A549 (cell line): Measurements from ENCODE around the gene CFHR4. TPM values are rescaled to one million over a fixed set of nuclear protein-coding genes. Genes with fewer than 3 reads are reported as not detected.
"Not testable (repeated sequence)": the region's sequence is repeated elsewhere in the genome, so short reads cannot be mapped to it uniquely, and the experiment has no call there.

ENCODE experiments used
- ATAC-seq, 2 experiments: fragments of 200-7000 bp in 1 of 2; fragments of >200 bp in 1 of 2; cut with Nextera tagmentation in 1 of 2; cut with Tn5 transposase in 1 of 2; 3 replicates each; pipeline versions ENCODE4 v1.8.0 to v1.9.1; 2018 to 2020; ENCODE audit warnings: mild to moderate bottlenecking in 1 of 2, moderate library complexity in 1 of 2
- CTCF ChIA-PET: fragments of 300-600 bp; sonication (Branson Sonifier 250); formaldehyde crosslinking; extraction: SDS; loops from one replicate; lab custom pipeline; 2021; ENCODE audit warnings: antibody characterized with exemption, inconsistent platforms; lab: Yijun Ruan, JAX
- POLR2A ChIA-PET: fragments of 350-600 bp; formaldehyde crosslinking; extraction: SDS; loops from one replicate; lab custom pipeline; 2021; ENCODE audit warnings: antibody characterized with exemption, inconsistent platforms; lab: Yijun Ruan, JAX
- DNase-seq, 2 experiments: peaks; one replicate each; pipeline versions ENCODE4 v3.0.0 to v3.0.0-alpha.2; 2011 to 2016; ENCODE audit warnings: low read depth in 1 of 2, low spot score in 1 of 2
- FAIRE-seq: peaks from 2 replicates; lab custom pipeline; 2011; peaks lifted over from hg19 to GRCh38; lab: Jason Lieb, UNC
- H3K27ac ChIP-seq, 2 experiments: fragments of >200 bp; sonication (Bioruptor Twin); formaldehyde crosslinking; 3 replicates each; pipeline ENCODE4 v1.5.1; 2016 to 2017
- H3K4me1 ChIP-seq: fragments of >200 bp; sonication (Bioruptor Twin); formaldehyde crosslinking; 3 replicates; pipeline ENCODE4 v1.6.1; 2016
- H3K4me2 ChIP-seq: fragments of >200 bp; sonication (Bioruptor Twin); formaldehyde crosslinking; 3 replicates; pipeline ENCODE4 v1.6.1; 2016
- H3K4me3 ChIP-seq: fragments of >200 bp; sonication (Bioruptor Twin); formaldehyde crosslinking; 3 replicates; pipeline ENCODE4 v1.5.1; 2016
- H3K9me3 ChIP-seq: fragments of >200 bp; sonication (Bioruptor Twin); formaldehyde crosslinking; 3 replicates; pipeline ENCODE4 v1.6.1; 2016
- BHLHE40 ChIP-seq: IDR thresholded peaks from 2 replicates; pipeline ENCODE4 v1.6.1; 2012; ENCODE audit warnings: low read depth, low read length, inconsistent platforms
- CHD4 ChIP-seq: fragments of 200-600 bp; sonication (generic); IDR thresholded peaks from 2 replicates; pipeline ENCODE4 v1.6.1; 2016; ENCODE audit warnings: antibody characterized with exemption, mild to moderate bottlenecking, borderline replicate concordance
- EHF ChIP-seq: fragments of 250-450 bp; sonication (Bioruptor Pico); IDR thresholded peaks from 2 replicates; pipeline ENCODE4 v1.5.0; 2020; ENCODE audit warnings: mild to moderate bottlenecking
- ESRRA ChIP-seq: fragments of 150-350 bp; IDR thresholded peaks from 2 replicates; pipeline ENCODE4 v1.6.1; 2014; ENCODE audit warnings: mild to moderate bottlenecking, low read length, borderline replicate concordance
- GATA3 ChIP-seq: IDR thresholded peaks from 2 replicates; pipeline ENCODE4 v1.6.1; 2012; ENCODE audit warnings: borderline replicate concordance
- HEYL ChIP-seq: fragments of 250-450 bp; sonication (Bioruptor Pico); IDR thresholded peaks from 2 replicates; pipeline ENCODE4 v1.8.0; 2021; ENCODE audit warnings: mild to moderate bottlenecking, moderate library complexity
- HOXA7 ChIP-seq: fragments of 250-450 bp; sonication (Bioruptor Pico); IDR thresholded peaks from 2 replicates; pipeline ENCODE4 v1.5.0; 2020; ENCODE audit warnings: mild to moderate bottlenecking, moderate library complexity
- MYC ChIP-seq: IDR thresholded peaks from 2 replicates; pipeline ENCODE4 v1.6.1; 2012; ENCODE audit warnings: mild to moderate bottlenecking, inconsistent platforms, low read length, improper control_type of control experiment, borderline replicate concordance
- NFE2L2 ChIP-seq: fragments of 150-350 bp; conservative IDR thresholded peaks from 2 replicates; pipeline ENCODE4 v1.6.1; 2014; ENCODE audit warnings: low read length
- POLR2A ChIP-seq: IDR thresholded peaks from 2 replicates; pipeline ENCODE4 v1.6.1; 2012; ENCODE audit warnings: mild to moderate bottlenecking, low read length
- RCOR1 ChIP-seq: fragments of 150-350 bp; IDR thresholded peaks from 2 replicates; pipeline ENCODE4 v1.6.1; 2014; ENCODE audit warnings: antibody characterized with exemption, low read length, low read depth
- TFCP2L1 ChIP-seq: fragments of 250-450 bp; sonication (Bioruptor Pico); IDR thresholded peaks from 2 replicates; pipeline ENCODE4 v1.5.0; 2021; ENCODE audit warnings: mild to moderate bottlenecking
- ZNF302 ChIP-seq: fragments of 250-450 bp; sonication (Bioruptor Pico); IDR thresholded peaks from 2 replicates; pipeline ENCODE4 v1.9.0; 2021; ENCODE audit warnings: inconsistent platforms, mild to moderate bottlenecking, moderate library complexity
- WGBS: methylation state at CpG from one replicate; pipeline ENCODE4 v1.1.6; 2017; ENCODE audit errors: missing lambda C conversion rate; 5-methylcytosine and 5-hydroxymethylcytosine counted together
- polyA plus RNA-seq, 4 experiments: library from polyadenylated mRNA; depleted of rRNA in 3 of 4; stranded (reverse); fragments of >200 nt; fragmentation: RNase III in 1 of 4; extraction: RNeasy Plus Mini Kit Qiagen cat#74134 plus additional on column Dnase treatment in 1 of 4; gene quantifications; 2 replicates in 3 of 4; 3 replicates in 1 of 4; pipeline ENCODE4 v1.2.3, GENCODE V29; 2011 to 2017
- TF ChIP-seq, protein P1 (sequence below): IDR thresholded peaks from 2 replicates; pipeline ENCODE4 v1.6.1; 2012
- TF ChIP-seq, protein P2 (sequence below): IDR thresholded peaks from 2 replicates; pipeline ENCODE4 v1.6.1; 2012; ENCODE audit warnings: low read depth, borderline replicate concordance
- TF ChIP-seq, protein P3 (sequence below): fragments of >200 bp; sonication (Bioruptor Twin); formaldehyde crosslinking; IDR thresholded peaks from 3 replicates; pipeline ENCODE4 v1.5.1; 2016

The CFHR4 gene
- polyA plus RNA-seq, 2 of the 4 experiments (the other 2 are of a cell fraction): not detected

DNA sequence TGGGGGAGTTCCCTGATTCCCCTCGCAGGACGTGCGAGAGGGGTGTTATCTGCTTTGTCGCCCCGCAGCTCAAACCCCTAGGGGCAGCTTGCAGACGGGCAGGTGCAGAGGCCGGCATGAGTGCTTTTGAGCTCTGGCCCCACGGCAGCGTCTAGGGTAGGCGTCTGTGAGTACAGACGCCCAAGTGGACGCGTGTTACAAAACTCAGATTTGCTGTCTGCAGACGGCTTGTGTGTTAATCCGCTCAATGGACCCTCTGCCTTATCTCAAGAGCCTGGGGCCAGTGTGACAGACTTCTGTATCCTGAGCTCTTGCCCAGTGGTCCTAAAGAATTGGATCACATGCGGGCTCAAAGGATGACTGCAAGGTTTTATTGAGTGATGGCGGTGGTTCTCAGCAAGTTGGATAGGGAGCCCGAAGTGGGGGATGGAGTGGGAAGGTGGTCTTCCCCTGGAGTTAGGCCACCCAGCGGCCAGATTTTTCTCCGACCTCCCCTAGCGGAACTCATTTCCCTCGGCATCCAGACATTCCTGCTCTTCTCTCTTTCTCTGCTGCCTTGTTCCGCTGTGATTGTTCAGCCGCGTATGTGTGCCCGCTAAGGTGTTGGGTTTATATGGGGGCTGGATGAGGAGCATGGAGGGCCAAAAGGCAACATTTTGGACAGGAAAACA lies 9.4 kb downstream of the CFHR4 start:
- H3K9me3 ChIP-seq: no peaks in the 10 kb centered on the region
- TF ChIP-seq CHD4: no peak
- TF ChIP-seq TFCP2L1: no peak
- TF ChIP-seq MYC: no peak
- ChIA-PET POLR2A (no interaction called here), CTCF (no interaction called here)
- FAIRE-seq: no peak
- no peak for ATAC-seq
- H3K4me2 ChIP-seq: no peak overlapping the region
- H3K4me3 ChIP-seq: no peak overlapping the region
- no peaks in the 10 kb centered on the region for H3K4me1 ChIP-seq
- DNase-seq: no peak
- 76% methylated on average over 26 of the region's 26 CpGs for WGBS
- no peak overlapping the region for H3K27ac ChIP-seq

DNA sequence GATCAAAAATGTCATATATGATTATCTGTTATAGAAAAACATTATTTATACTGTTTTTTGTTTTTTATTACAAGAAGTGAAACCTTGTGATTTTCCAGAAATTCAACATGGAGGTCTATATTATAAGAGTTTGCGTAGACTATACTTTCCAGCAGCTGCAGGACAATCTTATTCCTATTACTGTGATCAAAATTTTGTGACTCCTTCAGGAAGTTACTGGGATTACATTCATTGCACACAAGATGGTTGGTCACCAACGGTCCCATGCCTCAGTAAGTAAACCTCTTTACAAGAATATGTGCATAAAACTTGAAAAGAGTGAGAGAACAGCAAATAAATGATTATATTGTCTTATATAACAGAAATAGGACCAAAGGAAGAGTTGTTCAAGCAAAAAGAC lies 14.5 kb downstream of the CFHR4 start:
- TF ChIP-seq POLR2A (no peak), EHF (no peak), NFE2L2 (no peak), BHLHE40 (no peak), RCOR1 (no peak)
- TF ChIP-seq, all 56 proteins: peak for 0
- H3K4me1 ChIP-seq: no peaks in the 10 kb centered on the region
- no peak overlapping the region for H3K4me3 ChIP-seq
- 62% methylated on average over 2 of the region's 2 CpGs for WGBS
- no peak overlapping the region for H3K27ac ChIP-seq
- ChIA-PET POLR2A (no interaction called here), CTCF (no interaction called here)
- peak in 1 of 2 experiments; percentile 10 for DNase-seq
- H3K9me3 ChIP-seq: no peaks in the 10 kb centered on the region
- no peak for FAIRE-seq
- ATAC-seq: peak in 1 of 2 experiments; percentile 60; a peak in 3 of 6 replicates
- H3K4me2 ChIP-seq: no peak overlapping the region

DNA sequence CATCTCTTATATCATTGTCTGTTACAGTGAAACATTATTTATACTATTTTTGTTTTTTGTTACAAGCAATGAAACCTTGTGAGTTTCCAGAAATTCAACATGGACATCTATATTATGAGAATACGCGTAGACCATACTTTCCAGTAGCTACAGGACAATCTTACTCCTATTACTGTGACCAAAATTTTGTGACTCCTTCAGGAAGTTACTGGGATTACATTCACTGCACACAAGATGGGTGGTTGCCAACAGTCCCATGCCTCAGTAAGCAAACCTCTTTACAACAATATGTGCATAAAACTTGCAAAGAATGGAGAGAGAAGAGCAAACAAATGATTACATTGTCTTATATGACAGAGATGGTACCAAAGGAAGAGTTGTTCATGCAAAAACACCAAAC lies 22.4 kb downstream of the CFHR4 start:
- WGBS: 96% methylated on average over 2 of the region's 2 CpGs
- no peak for FAIRE-seq

DNA sequence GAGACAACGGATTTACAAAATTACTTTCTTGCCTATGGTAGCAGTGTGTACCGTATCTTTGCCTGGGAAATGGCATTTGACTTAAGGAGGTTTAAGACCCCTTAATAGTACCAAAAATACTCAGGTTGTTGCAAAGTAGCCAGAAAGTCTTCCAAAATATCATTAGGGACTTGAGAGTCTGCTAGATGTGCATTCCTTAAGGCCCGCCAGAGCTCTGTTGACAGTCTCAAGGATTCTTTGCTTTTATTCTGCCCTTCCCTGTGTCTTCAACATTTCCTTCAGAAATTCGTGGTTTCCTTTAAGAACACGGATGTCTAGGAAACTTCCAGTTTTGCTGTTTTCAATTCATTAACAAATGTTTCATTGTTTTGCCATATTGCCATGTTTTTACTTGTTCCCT lies 24.4 kb downstream of the CFHR4 start:
- WGBS: 64% methylated on average over 5 of the region's 5 CpGs
- H3K4me2 ChIP-seq, H3K4me1 ChIP-seq, DNase-seq, H3K27ac ChIP-seq, FAIRE-seq, CTCF ChIA-PET, POLR2A ChIA-PET, ATAC-seq, H3K4me3 ChIP-seq, H3K9me3 ChIP-seq: not testable (repeated sequence)

More for the DNA sequence above, 22.4 kb downstream of the CFHR4 start:
- DNase-seq: peak in 1 of 2 experiments; percentile 14
- H3K4me3 ChIP-seq: no peak overlapping the region
- TF ChIP-seq ESRRA: no peak
- TF ChIP-seq, protein P1, sequence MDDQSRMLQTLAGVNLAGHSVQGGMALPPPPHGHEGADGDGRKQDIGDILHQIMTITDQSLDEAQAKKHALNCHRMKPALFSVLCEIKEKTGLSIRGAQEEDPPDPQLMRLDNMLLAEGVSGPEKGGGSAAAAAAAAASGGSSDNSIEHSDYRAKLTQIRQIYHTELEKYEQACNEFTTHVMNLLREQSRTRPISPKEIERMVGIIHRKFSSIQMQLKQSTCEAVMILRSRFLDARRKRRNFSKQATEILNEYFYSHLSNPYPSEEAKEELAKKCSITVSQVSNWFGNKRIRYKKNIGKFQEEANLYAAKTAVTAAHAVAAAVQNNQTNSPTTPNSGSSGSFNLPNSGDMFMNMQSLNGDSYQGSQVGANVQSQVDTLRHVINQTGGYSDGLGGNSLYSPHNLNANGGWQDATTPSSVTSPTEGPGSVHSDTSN: no peak
- TF ChIP-seq, protein P2, sequence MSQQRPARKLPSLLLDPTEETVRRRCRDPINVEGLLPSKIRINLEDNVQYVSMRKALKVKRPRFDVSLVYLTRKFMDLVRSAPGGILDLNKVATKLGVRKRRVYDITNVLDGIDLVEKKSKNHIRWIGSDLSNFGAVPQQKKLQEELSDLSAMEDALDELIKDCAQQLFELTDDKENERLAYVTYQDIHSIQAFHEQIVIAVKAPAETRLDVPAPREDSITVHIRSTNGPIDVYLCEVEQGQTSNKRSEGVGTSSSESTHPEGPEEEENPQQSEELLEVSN: no peak
- no peak for TF ChIP-seq ZNF302 (CRISPR knock-in tag)
- TF ChIP-seq RCOR1: no peak
- no peak for TF ChIP-seq HOXA7 (CRISPR knock-in tag)
- TF ChIP-seq GATA3: no peak
- TF ChIP-seq, protein P3, sequence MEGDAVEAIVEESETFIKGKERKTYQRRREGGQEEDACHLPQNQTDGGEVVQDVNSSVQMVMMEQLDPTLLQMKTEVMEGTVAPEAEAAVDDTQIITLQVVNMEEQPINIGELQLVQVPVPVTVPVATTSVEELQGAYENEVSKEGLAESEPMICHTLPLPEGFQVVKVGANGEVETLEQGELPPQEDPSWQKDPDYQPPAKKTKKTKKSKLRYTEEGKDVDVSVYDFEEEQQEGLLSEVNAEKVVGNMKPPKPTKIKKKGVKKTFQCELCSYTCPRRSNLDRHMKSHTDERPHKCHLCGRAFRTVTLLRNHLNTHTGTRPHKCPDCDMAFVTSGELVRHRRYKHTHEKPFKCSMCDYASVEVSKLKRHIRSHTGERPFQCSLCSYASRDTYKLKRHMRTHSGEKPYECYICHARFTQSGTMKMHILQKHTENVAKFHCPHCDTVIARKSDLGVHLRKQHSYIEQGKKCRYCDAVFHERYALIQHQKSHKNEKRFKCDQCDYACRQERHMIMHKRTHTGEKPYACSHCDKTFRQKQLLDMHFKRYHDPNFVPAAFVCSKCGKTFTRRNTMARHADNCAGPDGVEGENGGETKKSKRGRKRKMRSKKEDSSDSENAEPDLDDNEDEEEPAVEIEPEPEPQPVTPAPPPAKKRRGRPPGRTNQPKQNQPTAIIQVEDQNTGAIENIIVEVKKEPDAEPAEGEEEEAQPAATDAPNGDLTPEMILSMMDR: no peak
- no peak for TF ChIP-seq HEYL
- TF ChIP-seq, all 56 proteins: peak for 0
- POLR2A ChIA-PET: no interaction called here
- ATAC-seq: peak in 1 of 2 experiments; percentile 60; a peak in 2 of 6 replicates
- no peaks in the 10 kb centered on the region for H3K9me3 ChIP-seq
- no peak overlapping the region for H3K4me2 ChIP-seq
- CTCF ChIA-PET: interaction anchor here (0.7 kb wide), 1 partner anchor 192 kb away, joined by 3 read pairs; no protein-coding TSS in a partner anchor
- no peak overlapping the region for H3K27ac ChIP-seq
- no peaks in the 10 kb centered on the region for H3K4me1 ChIP-seq

DNA sequence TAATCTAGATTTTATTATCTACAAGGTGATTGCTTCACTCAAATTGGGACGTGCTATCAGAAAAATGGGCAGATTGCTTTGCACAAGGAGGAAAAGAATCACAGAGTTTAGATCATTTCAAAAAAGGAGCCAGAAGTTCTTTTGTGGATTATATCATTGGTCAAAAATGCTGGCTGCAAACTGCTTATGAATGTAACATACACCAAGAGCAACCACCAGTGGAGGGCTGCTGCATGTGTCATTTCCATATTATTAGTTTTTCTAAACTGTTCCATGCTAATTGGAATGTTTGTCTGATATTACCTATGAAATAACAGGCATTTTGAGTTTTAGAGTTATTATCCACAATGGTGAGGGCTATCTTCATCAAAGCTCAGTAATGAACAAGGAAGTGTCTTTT lies 39.0 kb downstream of the CFHR4 start:
- CTCF ChIA-PET, ATAC-seq, H3K4me3 ChIP-seq, H3K4me1 ChIP-seq, POLR2A ChIA-PET, H3K4me2 ChIP-seq, DNase-seq, H3K27ac ChIP-seq, H3K9me3 ChIP-seq, FAIRE-seq: not testable (repeated sequence)
- WGBS: 45% methylated on average over 1 of the region's 1 CpG

DNA sequence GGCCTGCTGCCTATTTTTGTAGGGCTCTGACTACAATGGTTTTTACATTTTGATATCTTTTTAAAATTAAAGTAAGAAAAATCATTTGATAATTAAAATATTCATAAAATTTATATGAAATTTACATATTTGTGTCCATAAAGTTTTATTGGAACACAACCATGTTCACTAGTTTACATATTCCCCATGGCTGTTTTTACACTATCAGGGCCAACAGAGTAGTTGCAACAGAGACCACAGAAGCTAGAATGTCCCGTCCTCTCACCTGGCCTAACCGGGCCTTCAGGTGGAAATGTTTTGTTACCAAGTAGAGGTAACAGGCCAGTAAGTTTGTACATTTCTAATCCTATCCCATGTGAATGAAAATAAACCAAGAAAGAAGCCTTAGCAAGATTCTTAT lies 45.0 kb downstream of the CFHR4 start:
- H3K27ac ChIP-seq, H3K4me1 ChIP-seq, H3K4me2 ChIP-seq, CTCF ChIA-PET, POLR2A ChIA-PET, ATAC-seq, DNase-seq, FAIRE-seq, H3K9me3 ChIP-seq, H3K4me3 ChIP-seq: not testable (repeated sequence)
- WGBS: 57% methylated on average over 2 of the region's 2 CpGs
